ENCODE results near the gene PROX1.

DNA sequence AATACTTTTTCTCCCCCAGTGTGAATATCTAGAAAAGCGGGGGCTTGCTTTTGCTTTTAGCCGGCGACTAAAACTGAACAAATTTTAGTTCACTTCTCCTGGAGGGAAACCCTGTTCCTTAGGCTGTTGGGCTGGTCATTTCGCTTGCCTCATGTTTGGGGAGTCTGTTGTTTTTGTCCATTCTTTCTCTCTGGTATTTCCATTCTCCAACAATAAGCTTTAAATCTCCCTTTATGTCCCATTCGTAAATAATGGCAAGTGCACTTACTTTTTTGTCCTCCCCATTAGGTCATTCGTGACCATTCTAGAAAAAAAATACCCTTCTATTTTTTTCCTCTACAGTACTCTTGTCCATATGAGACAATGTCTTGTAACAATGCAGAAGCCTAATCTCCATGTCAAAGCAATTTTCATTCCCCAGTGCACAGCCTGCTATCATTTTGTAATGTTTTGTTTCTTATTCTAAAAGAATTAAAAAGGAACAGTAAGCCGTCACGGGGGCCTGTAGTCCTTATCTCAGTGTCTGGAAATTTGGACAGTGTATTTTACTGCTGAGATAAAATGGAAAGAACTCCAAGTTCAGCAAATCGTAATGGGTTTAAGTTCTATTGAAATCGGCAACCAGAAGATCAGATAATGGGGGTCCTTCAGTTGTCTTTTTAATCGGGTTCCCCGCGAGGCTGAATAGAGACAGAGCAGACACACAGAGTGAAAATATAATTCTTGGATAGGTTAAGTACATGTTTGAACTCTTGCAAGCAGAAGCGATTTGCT is 21.8 kb downstream of the PROX1 start:
- TF ChIP-seq, protein P1, sequence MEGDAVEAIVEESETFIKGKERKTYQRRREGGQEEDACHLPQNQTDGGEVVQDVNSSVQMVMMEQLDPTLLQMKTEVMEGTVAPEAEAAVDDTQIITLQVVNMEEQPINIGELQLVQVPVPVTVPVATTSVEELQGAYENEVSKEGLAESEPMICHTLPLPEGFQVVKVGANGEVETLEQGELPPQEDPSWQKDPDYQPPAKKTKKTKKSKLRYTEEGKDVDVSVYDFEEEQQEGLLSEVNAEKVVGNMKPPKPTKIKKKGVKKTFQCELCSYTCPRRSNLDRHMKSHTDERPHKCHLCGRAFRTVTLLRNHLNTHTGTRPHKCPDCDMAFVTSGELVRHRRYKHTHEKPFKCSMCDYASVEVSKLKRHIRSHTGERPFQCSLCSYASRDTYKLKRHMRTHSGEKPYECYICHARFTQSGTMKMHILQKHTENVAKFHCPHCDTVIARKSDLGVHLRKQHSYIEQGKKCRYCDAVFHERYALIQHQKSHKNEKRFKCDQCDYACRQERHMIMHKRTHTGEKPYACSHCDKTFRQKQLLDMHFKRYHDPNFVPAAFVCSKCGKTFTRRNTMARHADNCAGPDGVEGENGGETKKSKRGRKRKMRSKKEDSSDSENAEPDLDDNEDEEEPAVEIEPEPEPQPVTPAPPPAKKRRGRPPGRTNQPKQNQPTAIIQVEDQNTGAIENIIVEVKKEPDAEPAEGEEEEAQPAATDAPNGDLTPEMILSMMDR (IDR thresholded peaks at IDR 0.05; ENCODE audit: low read depth, low read length, poor library complexity, severe bottlenecking), result no peak
- TF ChIP-seq EZH2phosphoT487 (IDR thresholded peaks at IDR 0.05; ENCODE audit: borderline replicate concordance, low read length), result no peak

All from DOHH2 (cell line).